SU-DHL-6 (cell line): ENCODE results near the gene NHSL2.

Experiments
- H2AFZ ChIP-seq: fragments of 200-600 bp; sonication (generic); 2 replicates; pipeline ENCODE4 v1.6.1; 2014; ENCODE audit warnings: low read depth, mild to moderate bottlenecking, moderate library complexity, mixed read lengths, antibody characterized with exemption, low read length; ENCODE audit not compliant: severe bottlenecking
- H3F3A ChIP-seq: fragments of 200-600 bp; shearing (Covaris generic); 2 replicates; pipeline ENCODE4 v1.6.0; 2016; ENCODE audit warnings: antibody characterized with exemption, mild to moderate bottlenecking; ENCODE audit not compliant: insufficient read depth
- H3K27ac ChIP-seq: fragments of 200-600 bp; sonication (generic); 2 replicates; pipeline ENCODE4 v1.5.1; 2016; ENCODE audit warnings: low read depth, mild to moderate bottlenecking, low read length, moderate library complexity, mixed read lengths
- H3K27me3 ChIP-seq: fragments of 200-600 bp; sonication (generic), shearing (Covaris generic); 2 replicates; pipeline ENCODE4 v1.6.0; 2014; ENCODE audit warnings: mild to moderate bottlenecking, low read length
- H3K36me3 ChIP-seq: fragments of 200-600 bp; sonication (generic); 2 replicates; pipeline ENCODE4 v1.6.1; 2014; ENCODE audit warnings: mild to moderate bottlenecking, low read length, mixed read lengths
- H3K4me2 ChIP-seq: fragments of 300-600, 200-600 bp; shearing (Covaris generic), sonication (generic); 2 replicates; pipeline ENCODE4 v1.6.0; 2014; ENCODE audit warnings: low read length, low read depth, mild to moderate bottlenecking; ENCODE audit not compliant: poor library complexity, severe bottlenecking
- H3K4me3 ChIP-seq: fragments of 200-600 bp; sonication (generic); 2 replicates; pipeline ENCODE4 v1.5.1; 2014; ENCODE audit warnings: antibody characterized with exemption, low read length, mild to moderate bottlenecking, mixed read lengths; ENCODE audit not compliant: insufficient read depth, poor library complexity, severe bottlenecking
- H3K79me2 ChIP-seq: fragments of 200-600 bp; sonication (generic); 2 replicates; pipeline ENCODE4 v1.6.1; 2014; ENCODE audit warnings: mild to moderate bottlenecking, low read length, moderate library complexity; ENCODE audit not compliant: insufficient read depth
- H3K9ac ChIP-seq: fragments of 200-600 bp; sonication (generic); 2 replicates; pipeline ENCODE4 v1.7.0; 2014; ENCODE audit warnings: mild to moderate bottlenecking, low read length
- H3K9me2 ChIP-seq: fragments of 200-600 bp; sonication (generic); replicated peaks from 2 replicates; pipeline ENCODE4 v1.6.1; 2014; ENCODE audit warnings: low read length; ENCODE audit not compliant: insufficient read depth
- H3K9me3 ChIP-seq: fragments of 200-600 bp; sonication (generic); 2 replicates; pipeline ENCODE4 v1.6.1; 2014; ENCODE audit warnings: low read length, mixed read lengths; ENCODE audit not compliant: insufficient read depth
- H4K20me1 ChIP-seq: fragments of 200-600 bp; sonication (generic); 2 replicates; pipeline ENCODE4 v1.6.1; 2014; ENCODE audit warnings: low read depth, mild to moderate bottlenecking, antibody characterized with exemption, low read length, moderate library complexity, mixed read lengths
- CTCF ChIP-seq: fragments of 200-600 bp; sonication (generic); IDR thresholded peaks from one replicate; pipeline ENCODE4 v1.5.1; 2017; ENCODE audit warnings: antibody characterized with exemption, mild to moderate bottlenecking, low read length, moderate library complexity; ENCODE audit not compliant: insufficient read depth, poor library complexity, severe bottlenecking
- EZH2phosphoT487 ChIP-seq: fragments of 200-600 bp; sonication (generic), shearing (Covaris generic); conservative IDR thresholded peaks from 2 replicates; pipeline ENCODE4 v1.6.1; 2018; ENCODE audit warnings: mild to moderate bottlenecking, antibody characterized with exemption, low read length, moderate library complexity, mixed read lengths

Gene NHSL2

GRCh38 chrX:71998836-71999509 lies 88.3 kb downstream of the NHSL2 start:
- no peaks in the 10 kb centered on the region for H3K9me2 ChIP-seq
- H3K4me2 ChIP-seq, result no peak overlapping the region
- no peaks in the 10 kb centered on the region for H3K79me2 ChIP-seq
- no peaks in the 10 kb centered on the region for H3F3A ChIP-seq
- no peak overlapping the region for H3K27ac ChIP-seq
- H2AFZ ChIP-seq, result no peak overlapping the region
- no peaks in the 10 kb centered on the region for H3K27me3 ChIP-seq
- H4K20me1 ChIP-seq, result no peaks in the 10 kb centered on the region
- H3K9me3 ChIP-seq, result no peaks in the 10 kb centered on the region
- H3K4me3 ChIP-seq, result no peak overlapping the region
- TF ChIP-seq EZH2phosphoT487 (no peak), CTCF (peak; percentile 60)
- H3K9ac ChIP-seq, result no peak overlapping the region
- no peaks in the 10 kb centered on the region for H3K36me3 ChIP-seq

- H3K27ac ChIP-seq, result no peak overlapping the region
- no peak for TF ChIP-seq EZH2phosphoT487
- TF ChIP-seq CTCF, result no peak
- no peak overlapping the region for H2AFZ ChIP-seq
- no peaks in the 10 kb centered on the region for H3K9me3 ChIP-seq
- no peaks in the 10 kb centered on the region for H3F3A ChIP-seq
- H3K27me3 ChIP-seq, result no peaks in the 10 kb centered on the region
- H3K4me2 ChIP-seq, result no peak overlapping the region
- no peak overlapping the region for H3K9ac ChIP-seq
- no peak overlapping the region for H3K4me3 ChIP-seq
- no peaks in the 10 kb centered on the region for H3K79me2 ChIP-seq
- H4K20me1 ChIP-seq, result no peaks in the 10 kb centered on the region
- H3K9me2 ChIP-seq, result no peaks in the 10 kb centered on the region
- H3K36me3 ChIP-seq, result no peaks in the 10 kb centered on the region
Observed at GRCh38 chrX:71999535-71999934, 88.9 kb downstream of the NHSL2 start.

- H3K27ac ChIP-seq, result no peak overlapping the region
- H2AFZ ChIP-seq, result no peak overlapping the region
- no peaks in the 10 kb centered on the region for H3K27me3 ChIP-seq
- H3K36me3 ChIP-seq, result no peaks in the 10 kb centered on the region
- no peak overlapping the region for H3K4me2 ChIP-seq
- H3K4me3 ChIP-seq, result no peak overlapping the region
- no peaks in the 10 kb centered on the region for H3K9me2 ChIP-seq
- no peaks in the 10 kb centered on the region for H3F3A ChIP-seq
- no peaks in the 10 kb centered on the region for H3K79me2 ChIP-seq
- TF ChIP-seq EZH2phosphoT487 (no peak), CTCF (no peak)
- no peak overlapping the region for H3K9ac ChIP-seq
- H4K20me1 ChIP-seq, result no peaks in the 10 kb centered on the region
- H3K9me3 ChIP-seq, result no peaks in the 10 kb centered on the region
Observed at GRCh38 chrX:72001471-72001870, 90.8 kb downstream of the NHSL2 start.
